HepG2 (cell line): ENCODE results near the gene VPS4B. TPM values are rescaled to one million over a fixed set of nuclear protein-coding genes. Genes with fewer than 3 reads are reported as not detected.
A peak's percentile ranks its signal among the peaks of the same experiment; 100 is the strongest.

ENCODE experiments used
- EP300 ChIP-seq, 3 experiments: sonication (generic) in 1 of 3; formaldehyde crosslinking in 1 of 3; IDR thresholded peaks; 2 replicates each; pipeline versions ENCODE4 v1.5.1 to v1.6.1; 2011 to 2020; ENCODE audit warnings: low read depth in 2 of 3, low read length in 2 of 3, borderline replicate concordance in 1 of 3, improper control_type of control experiment in 1 of 3, mild to moderate bottlenecking in 1 of 3, missing genetic modification reagents in 1 of 3, moderate library complexity in 1 of 3
- GATAD2A ChIP-seq: IDR thresholded peaks from 2 replicates; pipeline ENCODE4 v1.6.1; 2016
- KAT2B ChIP-seq: fragments of 150-350 bp; IDR thresholded peaks from 2 replicates; pipeline ENCODE4 v1.6.1; 2014; ENCODE audit warnings: low read depth, low read length, borderline replicate concordance
- MIER3 ChIP-seq: IDR thresholded peaks from 2 replicates; pipeline ENCODE4 v1.6.1; 2016; ENCODE audit warnings: missing compliant biosample characterization, borderline replicate concordance
- RARG ChIP-seq: sonication (generic); formaldehyde crosslinking; IDR thresholded peaks from 2 replicates; pipeline ENCODE4 v1.4.0; 2020; ENCODE audit warnings: low read depth, mild to moderate bottlenecking, missing genetic modification reagents
- TMF1 ChIP-seq: sonication (generic); formaldehyde crosslinking; IDR thresholded peaks from 2 replicates; pipeline ENCODE4 v1.8.1; 2022; ENCODE audit warnings: low read depth, missing genetic modification reagents
- ZNF446 ChIP-seq: sonication (generic); formaldehyde crosslinking; IDR thresholded peaks from 2 replicates; pipeline ENCODE4 v1.5.0; 2020; ENCODE audit warnings: mild to moderate bottlenecking, missing genetic modification reagents
- ZNF512 ChIP-seq: sonication (generic); formaldehyde crosslinking; IDR thresholded peaks from 2 replicates; pipeline ENCODE4 v1.4.0; 2020; ENCODE audit warnings: mild to moderate bottlenecking, missing genetic modification reagents
- ZNF746 ChIP-seq: sonication (generic); formaldehyde crosslinking; IDR thresholded peaks from 2 replicates; pipeline ENCODE4 v1.8.0; 2022; ENCODE audit warnings: mild to moderate bottlenecking, missing genetic modification reagents
- polyA plus RNA-seq, 8 experiments: library from polyadenylated mRNA; depleted of rRNA in 3 of 8; stranded (reverse) in 7 of 8; unstranded in 1 of 8; fragments of >200 nt; fragmentation: Illumina TruSeq in 4 of 8; extraction: Trizol in 4 of 8; gene quantifications; 2 replicates each; pipeline versions ENCODE4 v1.2.1 to v1.2.3, GENCODE V29; 2011 to 2016; ENCODE audit warnings: low read depth in 4 of 8, missing spikeins in 1 of 8, mixed read lengths in 1 of 8; ENCODE audit not compliant: insufficient read depth in 1 of 8
- total RNA-seq, 5 experiments: library from RNA; depleted of rRNA; stranded (reverse); fragments of >200 nt; fragmentation: Illumina TruSeq; extraction: Trizol; gene quantifications; 2 replicates each; pipeline ENCODE4 v1.2.3, GENCODE V29; 2016; ENCODE audit warnings: low read depth in 1 of 5
- TF ChIP-seq, protein P1 (sequence below): sonication (generic); formaldehyde crosslinking; IDR thresholded peaks from 2 replicates; pipeline ENCODE4 v1.9.0; 2021; ENCODE audit warnings: mild to moderate bottlenecking, missing genetic modification reagents
- TF ChIP-seq, protein P2 (sequence below): sonication (generic); formaldehyde crosslinking; IDR thresholded peaks from 2 replicates; pipeline ENCODE4 v1.5.1; 2020; ENCODE audit warnings: mild to moderate bottlenecking, missing genetic modification reagents, borderline replicate concordance

The VPS4B gene
- total and polyA plus RNA-seq, 2 of the 13 experiments (the other 11 are each of a cell fraction or from before 2014, with no cell fraction given), result 12.8 to 25.9 TPM

- TF ChIP-seq, protein P1, sequence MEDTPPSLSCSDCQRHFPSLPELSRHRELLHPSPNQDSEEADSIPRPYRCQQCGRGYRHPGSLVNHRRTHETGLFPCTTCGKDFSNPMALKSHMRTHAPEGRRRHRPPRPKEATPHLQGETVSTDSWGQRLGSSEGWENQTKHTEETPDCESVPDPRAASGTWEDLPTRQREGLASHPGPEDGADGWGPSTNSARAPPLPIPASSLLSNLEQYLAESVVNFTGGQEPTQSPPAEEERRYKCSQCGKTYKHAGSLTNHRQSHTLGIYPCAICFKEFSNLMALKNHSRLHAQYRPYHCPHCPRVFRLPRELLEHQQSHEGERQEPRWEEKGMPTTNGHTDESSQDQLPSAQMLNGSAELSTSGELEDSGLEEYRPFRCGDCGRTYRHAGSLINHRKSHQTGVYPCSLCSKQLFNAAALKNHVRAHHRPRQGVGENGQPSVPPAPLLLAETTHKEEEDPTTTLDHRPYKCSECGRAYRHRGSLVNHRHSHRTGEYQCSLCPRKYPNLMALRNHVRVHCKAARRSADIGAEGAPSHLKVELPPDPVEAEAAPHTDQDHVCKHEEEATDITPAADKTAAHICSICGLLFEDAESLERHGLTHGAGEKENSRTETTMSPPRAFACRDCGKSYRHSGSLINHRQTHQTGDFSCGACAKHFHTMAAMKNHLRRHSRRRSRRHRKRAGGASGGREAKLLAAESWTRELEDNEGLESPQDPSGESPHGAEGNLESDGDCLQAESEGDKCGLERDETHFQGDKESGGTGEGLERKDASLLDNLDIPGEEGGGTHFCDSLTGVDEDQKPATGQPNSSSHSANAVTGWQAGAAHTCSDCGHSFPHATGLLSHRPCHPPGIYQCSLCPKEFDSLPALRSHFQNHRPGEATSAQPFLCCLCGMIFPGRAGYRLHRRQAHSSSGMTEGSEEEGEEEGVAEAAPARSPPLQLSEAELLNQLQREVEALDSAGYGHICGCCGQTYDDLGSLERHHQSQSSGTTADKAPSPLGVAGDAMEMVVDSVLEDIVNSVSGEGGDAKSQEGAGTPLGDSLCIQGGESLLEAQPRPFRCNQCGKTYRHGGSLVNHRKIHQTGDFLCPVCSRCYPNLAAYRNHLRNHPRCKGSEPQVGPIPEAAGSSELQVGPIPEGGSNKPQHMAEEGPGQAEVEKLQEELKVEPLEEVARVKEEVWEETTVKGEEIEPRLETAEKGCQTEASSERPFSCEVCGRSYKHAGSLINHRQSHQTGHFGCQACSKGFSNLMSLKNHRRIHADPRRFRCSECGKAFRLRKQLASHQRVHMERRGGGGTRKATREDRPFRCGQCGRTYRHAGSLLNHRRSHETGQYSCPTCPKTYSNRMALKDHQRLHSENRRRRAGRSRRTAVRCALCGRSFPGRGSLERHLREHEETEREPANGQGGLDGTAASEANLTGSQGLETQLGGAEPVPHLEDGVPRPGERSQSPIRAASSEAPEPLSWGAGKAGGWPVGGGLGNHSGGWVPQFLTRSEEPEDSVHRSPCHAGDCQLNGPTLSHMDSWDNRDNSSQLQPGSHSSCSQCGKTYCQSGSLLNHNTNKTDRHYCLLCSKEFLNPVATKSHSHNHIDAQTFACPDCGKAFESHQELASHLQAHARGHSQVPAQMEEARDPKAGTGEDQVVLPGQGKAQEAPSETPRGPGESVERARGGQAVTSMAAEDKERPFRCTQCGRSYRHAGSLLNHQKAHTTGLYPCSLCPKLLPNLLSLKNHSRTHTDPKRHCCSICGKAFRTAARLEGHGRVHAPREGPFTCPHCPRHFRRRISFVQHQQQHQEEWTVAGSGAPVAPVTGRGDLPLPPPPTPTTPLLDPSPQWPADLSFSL (CRISPR knock-in tag), result no peak
- peak; percentile 69; the same call in 1 of the 2 replicates for TF ChIP-seq ZNF446
- TF ChIP-seq, protein P2, sequence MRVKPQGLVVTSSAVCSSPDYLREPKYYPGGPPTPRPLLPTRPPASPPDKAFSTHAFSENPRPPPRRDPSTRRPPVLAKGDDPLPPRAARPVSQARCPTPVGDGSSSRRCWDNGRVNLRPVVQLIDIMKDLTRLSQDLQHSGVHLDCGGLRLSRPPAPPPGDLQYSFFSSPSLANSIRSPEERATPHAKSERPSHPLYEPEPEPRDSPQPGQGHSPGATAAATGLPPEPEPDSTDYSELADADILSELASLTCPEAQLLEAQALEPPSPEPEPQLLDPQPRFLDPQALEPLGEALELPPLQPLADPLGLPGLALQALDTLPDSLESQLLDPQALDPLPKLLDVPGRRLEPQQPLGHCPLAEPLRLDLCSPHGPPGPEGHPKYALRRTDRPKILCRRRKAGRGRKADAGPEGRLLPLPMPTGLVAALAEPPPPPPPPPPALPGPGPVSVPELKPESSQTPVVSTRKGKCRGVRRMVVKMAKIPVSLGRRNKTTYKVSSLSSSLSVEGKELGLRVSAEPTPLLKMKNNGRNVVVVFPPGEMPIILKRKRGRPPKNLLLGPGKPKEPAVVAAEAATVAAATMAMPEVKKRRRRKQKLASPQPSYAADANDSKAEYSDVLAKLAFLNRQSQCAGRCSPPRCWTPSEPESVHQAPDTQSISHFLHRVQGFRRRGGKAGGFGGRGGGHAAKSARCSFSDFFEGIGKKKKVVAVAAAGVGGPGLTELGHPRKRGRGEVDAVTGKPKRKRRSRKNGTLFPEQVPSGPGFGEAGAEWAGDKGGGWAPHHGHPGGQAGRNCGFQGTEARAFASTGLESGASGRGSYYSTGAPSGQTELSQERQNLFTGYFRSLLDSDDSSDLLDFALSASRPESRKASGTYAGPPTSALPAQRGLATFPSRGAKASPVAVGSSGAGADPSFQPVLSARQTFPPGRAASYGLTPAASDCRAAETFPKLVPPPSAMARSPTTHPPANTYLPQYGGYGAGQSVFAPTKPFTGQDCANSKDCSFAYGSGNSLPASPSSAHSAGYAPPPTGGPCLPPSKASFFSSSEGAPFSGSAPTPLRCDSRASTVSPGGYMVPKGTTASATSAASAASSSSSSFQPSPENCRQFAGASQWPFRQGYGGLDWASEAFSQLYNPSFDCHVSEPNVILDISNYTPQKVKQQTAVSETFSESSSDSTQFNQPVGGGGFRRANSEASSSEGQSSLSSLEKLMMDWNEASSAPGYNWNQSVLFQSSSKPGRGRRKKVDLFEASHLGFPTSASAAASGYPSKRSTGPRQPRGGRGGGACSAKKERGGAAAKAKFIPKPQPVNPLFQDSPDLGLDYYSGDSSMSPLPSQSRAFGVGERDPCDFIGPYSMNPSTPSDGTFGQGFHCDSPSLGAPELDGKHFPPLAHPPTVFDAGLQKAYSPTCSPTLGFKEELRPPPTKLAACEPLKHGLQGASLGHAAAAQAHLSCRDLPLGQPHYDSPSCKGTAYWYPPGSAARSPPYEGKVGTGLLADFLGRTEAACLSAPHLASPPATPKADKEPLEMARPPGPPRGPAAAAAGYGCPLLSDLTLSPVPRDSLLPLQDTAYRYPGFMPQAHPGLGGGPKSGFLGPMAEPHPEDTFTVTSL, result no peak
- no peak for TF ChIP-seq TMF1 (CRISPR knock-in tag)
- TF ChIP-seq RARG (CRISPR knock-in tag), result no peak
- TF ChIP-seq MIER3 (CRISPR knock-in tag), result 0 out of 2 replicates have a peak, but pooled peaks have one; percentile 17
- TF ChIP-seq GATAD2A (CRISPR knock-in tag), result peak; percentile 32; the same call in 1 of the 2 replicates
- TF ChIP-seq KAT2B, result no peak
- no peak for TF ChIP-seq ZNF512
- no peak for TF ChIP-seq ZNF746 (CRISPR knock-in tag)
- no peak for TF ChIP-seq EP300 (IDR thresholded peaks at IDR 0.05; ENCODE audit: low read depth in 2 of 2, low read length in 2 of 2)
- TF ChIP-seq EP300 (CRISPR knock-in tag; IDR thresholded peaks at IDR 0.05; ENCODE audit: borderline replicate concordance), result peak; percentile 31; the same call in 1 of the 2 replicates
Observed at GRCh38 chr18:63422087-63422863, at the start of gene VPS4B (continued).
